Activated naive CD4-positive, alpha-beta T cell treated with anti-CD3 and anti-CD28 coated beads, Interleukin-2, amount 10 ng/mL, durations not matched to agents 7 days and 5 days (primary cell): ENCODE data around the gene LRPAP1.
"Not testable (repeated sequence)": the region's sequence is repeated elsewhere in the genome, so short reads cannot be mapped to it uniquely, and the experiment has no call there.

Experiments used
- CTCF ChIA-PET: fragments of 350-600 bp; sonication (Branson Sonifier 250); formaldehyde crosslinking; loops from one replicate; lab custom pipeline; 2021; ENCODE audit warnings: antibody characterized with exemption; lab: Charles Lee
- DNase-seq: peaks from one replicate; pipeline ENCODE4 v3.0.0-alpha.2; 2020
- H3K27ac Mint-ChIP-seq: one replicate; pipeline ENCODE4 v1.8.0; 2021; ENCODE audit warnings: mild to moderate bottlenecking, moderate library complexity, mixed read lengths
- H3K27me3 Mint-ChIP-seq: one replicate; pipeline ENCODE4 v1.8.0; 2021; ENCODE audit warnings: mild to moderate bottlenecking, mixed read lengths
- H3K36me3 Mint-ChIP-seq: one replicate; pipeline ENCODE4 v1.8.0; 2021; ENCODE audit warnings: mixed read lengths
- H3K4me1 Mint-ChIP-seq: one replicate; pipeline ENCODE4 v1.8.0; 2021; ENCODE audit warnings: mixed read lengths
- H3K4me3 Mint-ChIP-seq: one replicate; pipeline ENCODE4 v1.8.0; 2021; ENCODE audit warnings: mild to moderate bottlenecking, moderate library complexity, mixed read lengths
- H3K9me3 Mint-ChIP-seq: one replicate; pipeline ENCODE4 v1.8.0; 2021; ENCODE audit warnings: mixed read lengths

Gene LRPAP1

DNA sequence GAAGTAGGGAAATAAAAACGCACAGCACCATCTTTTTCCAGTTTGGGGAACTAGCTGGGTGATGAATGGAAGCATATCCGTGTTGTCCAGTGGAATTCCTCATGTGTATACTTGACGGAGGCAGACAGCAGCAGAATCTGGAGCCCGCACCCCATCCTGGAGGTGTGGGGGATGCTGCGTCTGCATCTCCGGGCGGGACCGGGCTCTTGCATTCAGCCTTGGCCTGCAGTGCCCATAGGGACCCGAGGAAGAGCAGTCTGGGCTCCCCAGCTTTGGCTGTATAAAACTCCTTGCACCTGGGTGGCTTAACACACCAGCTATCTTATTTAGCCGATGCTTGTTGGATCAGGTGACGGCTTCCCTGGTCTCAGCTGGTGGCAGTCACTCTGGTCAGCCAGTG is 39.7 kb upstream of the LRPAP1 start:
- Mint-ChIP-seq H3K4me3 (no peak overlapping the region), H3K36me3 (no peaks in the 10 kb centered on the region), H3K9me3 (no peaks in the 10 kb centered on the region), H3K27me3 (no peaks in the 10 kb centered on the region), H3K27ac (no peak overlapping the region), H3K4me1 (no peaks in the 10 kb centered on the region)
- CTCF ChIA-PET = no interaction called here
- no peak for DNase-seq

DNA sequence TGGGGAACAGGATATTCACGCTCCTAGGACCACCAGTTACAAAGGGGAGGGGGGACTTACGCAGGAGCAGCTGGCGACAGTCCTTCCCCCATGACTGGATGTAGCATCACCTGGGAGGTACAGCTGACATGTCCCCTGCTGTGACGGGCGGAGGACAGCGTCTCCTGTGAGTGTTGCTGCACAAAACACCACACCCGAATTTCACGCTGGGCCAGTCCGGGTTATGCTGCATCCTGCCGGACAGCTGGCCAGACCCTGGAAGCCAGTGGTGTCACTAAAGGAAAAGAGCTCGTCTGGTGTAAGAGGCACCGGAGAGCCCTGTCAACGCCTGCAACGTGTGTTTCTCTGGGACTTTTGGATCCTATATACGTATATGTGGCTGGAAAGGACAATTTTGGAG is 38.7 kb upstream of the LRPAP1 start:
- CTCF ChIA-PET, H3K9me3 Mint-ChIP-seq, H3K4me3 Mint-ChIP-seq, H3K27me3 Mint-ChIP-seq, H3K27ac Mint-ChIP-seq, DNase-seq, H3K36me3 Mint-ChIP-seq, H3K4me1 Mint-ChIP-seq: not testable (repeated sequence)

DNA sequence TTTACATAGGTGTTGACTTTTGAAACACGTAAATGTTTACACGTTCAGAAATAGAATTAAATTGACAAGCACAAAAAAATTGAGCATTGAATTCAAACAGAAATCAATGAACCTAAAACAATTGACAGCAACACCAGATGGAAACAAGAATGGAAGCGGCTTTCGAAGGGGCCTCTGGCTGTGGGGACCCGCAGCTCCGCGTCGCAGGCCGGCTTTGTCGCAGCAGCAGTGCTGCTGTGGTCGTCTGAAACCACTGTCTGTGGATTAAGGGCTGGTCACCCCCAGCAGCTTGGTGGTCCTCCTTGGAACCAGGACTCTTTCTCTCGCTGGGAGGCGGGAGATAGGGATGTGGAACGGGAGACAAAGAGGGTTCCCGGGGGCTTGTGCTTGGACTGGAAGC is 37.4 kb upstream of the LRPAP1 start:
- H3K4me1 Mint-ChIP-seq, H3K27me3 Mint-ChIP-seq, DNase-seq, H3K36me3 Mint-ChIP-seq, CTCF ChIA-PET, H3K4me3 Mint-ChIP-seq, H3K9me3 Mint-ChIP-seq, H3K27ac Mint-ChIP-seq: not testable (repeated sequence)

DNA sequence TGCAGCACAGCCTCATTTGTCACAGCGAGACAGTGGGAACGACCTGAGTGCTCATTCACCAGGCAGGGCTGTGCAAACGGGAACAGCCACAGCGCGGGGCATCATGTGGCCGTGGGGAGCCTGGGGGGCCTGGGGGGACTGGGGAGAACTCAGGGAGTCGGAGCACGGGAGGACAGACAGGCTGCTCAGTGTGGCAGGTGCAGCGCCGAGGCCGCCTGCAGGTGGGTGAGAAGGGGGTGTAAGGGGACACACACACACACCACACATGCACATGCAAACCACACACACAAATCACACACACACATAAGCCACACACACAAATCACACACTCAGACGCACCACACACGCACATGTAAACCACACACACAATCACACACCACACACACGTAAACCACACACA is 34.5 kb upstream of the LRPAP1 start:
- H3K4me1 Mint-ChIP-seq, H3K27me3 Mint-ChIP-seq, DNase-seq, CTCF ChIA-PET, H3K36me3 Mint-ChIP-seq, H3K27ac Mint-ChIP-seq, H3K4me3 Mint-ChIP-seq, H3K9me3 Mint-ChIP-seq: not testable (repeated sequence)

DNA sequence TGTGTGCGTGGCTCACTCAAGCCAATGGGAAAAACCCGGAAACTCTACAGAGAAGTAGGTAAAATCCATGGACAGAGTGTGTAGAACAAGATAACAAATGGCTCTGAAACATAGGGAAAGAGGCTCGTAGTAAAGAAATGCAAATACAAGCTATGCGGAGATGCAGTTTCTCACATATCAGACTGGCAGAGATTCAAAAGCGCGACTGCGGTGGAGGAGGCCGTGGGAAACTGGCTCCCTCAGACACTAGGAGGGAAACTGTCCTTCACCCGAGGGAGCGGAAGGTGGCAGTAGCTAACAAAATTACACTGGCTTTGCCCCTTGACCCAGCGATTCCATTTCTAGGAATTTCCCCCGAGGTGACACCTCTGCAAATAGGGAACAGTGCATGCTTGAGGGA is 34.1 kb upstream of the LRPAP1 start:
- H3K27ac Mint-ChIP-seq = not testable (repeated sequence)

DNA sequence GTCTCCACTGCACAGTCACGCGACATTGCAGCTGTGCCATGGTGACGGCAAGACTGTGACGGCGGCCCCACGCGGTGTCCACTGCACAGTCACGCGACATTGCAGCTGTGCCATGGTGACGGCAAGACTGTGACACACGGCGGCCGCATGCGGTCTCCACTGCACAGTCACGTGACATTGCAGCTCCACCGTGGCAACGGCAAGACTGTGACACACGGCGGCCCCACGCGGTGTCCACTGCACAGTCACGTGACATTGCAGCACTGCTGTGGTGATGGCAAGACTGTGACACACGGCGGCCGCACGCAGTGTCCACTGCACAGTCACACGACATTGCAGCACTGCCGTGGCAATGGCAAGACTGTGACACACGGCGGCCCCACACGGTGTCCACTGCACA is 32.7 kb upstream of the LRPAP1 start:
- CTCF ChIA-PET, H3K27me3 Mint-ChIP-seq, H3K9me3 Mint-ChIP-seq, H3K27ac Mint-ChIP-seq, H3K36me3 Mint-ChIP-seq, H3K4me1 Mint-ChIP-seq, DNase-seq, H3K4me3 Mint-ChIP-seq: not testable (repeated sequence)

More for the DNA sequence above, 34.1 kb upstream of the LRPAP1 start:
- CTCF ChIA-PET, H3K4me3 Mint-ChIP-seq, H3K27me3 Mint-ChIP-seq, H3K9me3 Mint-ChIP-seq, H3K4me1 Mint-ChIP-seq, DNase-seq, H3K36me3 Mint-ChIP-seq: not testable (repeated sequence)

DNA sequence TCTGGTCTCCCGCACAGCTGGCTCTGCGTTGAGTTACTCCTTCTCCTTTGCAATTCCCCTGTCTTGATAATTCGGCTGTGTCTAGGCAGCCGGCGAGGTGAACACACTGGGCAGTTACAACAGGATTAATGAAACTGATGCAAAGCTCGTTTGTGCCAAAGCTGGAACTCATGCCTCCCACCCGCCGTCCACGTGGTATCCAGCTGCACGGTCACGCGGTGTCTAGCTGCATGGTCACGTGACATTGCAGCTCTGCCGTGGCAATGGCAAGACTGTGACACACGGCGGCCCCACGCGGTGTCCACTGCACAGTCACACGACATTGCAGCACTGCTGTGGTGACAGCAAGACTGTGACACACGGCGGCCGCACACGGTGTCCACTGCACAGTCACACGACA is 31.2 kb upstream of the LRPAP1 start:
- CTCF ChIA-PET = no interaction called here
- Mint-ChIP-seq H3K36me3 (no peaks in the 10 kb centered on the region), H3K27me3 (peaks cover 3% of the 10 kb centered on the region), H3K9me3 (peaks cover 3% of the 10 kb centered on the region), H3K4me3 (no peak overlapping the region), H3K27ac (no peak overlapping the region), H3K4me1 (no peaks in the 10 kb centered on the region)
- DNase-seq = no peak

DNA sequence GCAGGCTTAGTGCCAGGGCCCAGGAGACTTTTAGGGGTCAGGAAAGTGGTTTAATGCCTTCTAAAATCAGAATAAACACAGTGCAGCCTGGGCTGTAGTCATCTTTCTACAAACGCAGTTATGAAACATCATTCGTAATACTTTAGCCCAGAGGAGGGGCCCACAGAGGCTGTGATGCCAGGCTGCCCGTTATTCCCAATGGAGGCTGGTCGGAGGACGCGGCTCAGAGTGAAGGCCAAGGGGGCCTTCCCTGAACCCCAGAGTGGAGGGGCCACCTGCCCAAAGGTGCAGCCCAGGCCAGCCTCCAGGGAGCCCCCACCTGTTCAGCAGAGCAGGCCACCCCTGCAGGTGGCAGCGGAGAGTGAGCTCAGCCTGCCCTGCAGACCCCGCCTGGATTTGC is 29.9 kb upstream of the LRPAP1 start:
- H3K27me3 Mint-ChIP-seq, H3K4me1 Mint-ChIP-seq, H3K36me3 Mint-ChIP-seq, H3K4me3 Mint-ChIP-seq, DNase-seq, H3K9me3 Mint-ChIP-seq, H3K27ac Mint-ChIP-seq, CTCF ChIA-PET: not testable (repeated sequence)

DNA sequence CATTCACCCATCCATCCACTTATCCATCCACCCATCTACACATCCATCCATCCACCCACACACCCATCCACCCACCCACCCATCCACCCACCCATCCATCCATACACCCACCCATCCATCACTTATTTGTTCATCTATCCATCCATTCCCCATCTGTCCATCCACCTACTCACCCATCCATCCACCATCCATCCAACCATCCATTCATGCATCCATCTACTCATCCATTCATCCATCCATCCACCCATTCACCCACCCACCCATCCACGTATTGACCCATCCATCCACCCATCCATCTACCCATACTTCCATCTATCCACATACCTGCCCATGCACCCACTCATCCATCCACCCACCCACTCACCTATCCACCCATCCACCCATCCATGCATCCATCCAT is 28.2 kb upstream of the LRPAP1 start:
- DNase-seq, H3K36me3 Mint-ChIP-seq, H3K27me3 Mint-ChIP-seq, H3K9me3 Mint-ChIP-seq, H3K4me3 Mint-ChIP-seq, H3K4me1 Mint-ChIP-seq, H3K27ac Mint-ChIP-seq, CTCF ChIA-PET: not testable (repeated sequence)

DNA sequence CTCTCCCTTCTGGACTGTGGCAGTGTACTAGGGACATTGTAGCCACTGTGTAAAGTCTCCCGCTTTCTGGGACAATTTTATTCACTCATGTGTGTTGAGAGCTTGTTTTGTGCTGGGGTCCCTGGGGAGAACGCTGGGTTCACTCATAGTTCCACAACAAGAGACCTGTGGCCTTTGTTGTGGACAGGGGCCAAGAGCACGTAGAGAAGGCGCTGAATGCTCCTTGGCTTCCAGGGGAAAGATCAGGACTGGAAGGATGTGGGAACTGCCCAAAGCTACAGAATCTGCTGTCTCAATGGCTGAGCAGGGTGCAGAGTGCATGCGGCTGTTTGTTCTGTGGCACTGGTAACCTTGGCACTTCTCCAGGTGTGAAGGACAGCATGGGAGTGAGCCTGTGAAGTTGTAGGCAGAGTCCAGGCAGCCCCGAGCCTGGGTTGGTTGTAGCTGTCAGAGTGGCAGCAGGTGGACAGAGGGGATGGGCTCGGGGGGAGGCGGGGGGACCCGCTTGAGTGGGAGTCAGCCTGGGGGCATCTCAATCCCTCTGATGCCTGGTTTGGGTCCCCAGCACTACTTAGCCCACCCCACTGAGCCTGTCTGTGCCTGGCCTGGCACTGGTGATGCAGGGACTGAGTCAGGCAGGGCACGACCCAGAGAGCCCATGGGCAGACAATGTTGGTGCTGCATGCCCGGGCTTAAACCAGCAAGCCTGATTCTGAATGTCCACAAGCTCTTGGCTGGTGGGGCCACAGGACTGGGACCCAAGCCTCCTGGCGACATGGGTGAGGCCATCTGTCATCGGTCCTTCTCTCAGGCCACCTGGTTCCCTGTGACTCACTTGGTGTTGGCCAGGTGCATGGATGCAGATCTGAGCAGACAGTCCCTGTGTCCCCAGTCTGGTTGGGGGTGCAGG is 27.4 kb upstream of the LRPAP1 start:
- H3K4me1 Mint-ChIP-seq, DNase-seq, H3K27me3 Mint-ChIP-seq, H3K9me3 Mint-ChIP-seq, CTCF ChIA-PET, H3K4me3 Mint-ChIP-seq, H3K36me3 Mint-ChIP-seq, H3K27ac Mint-ChIP-seq: not testable (repeated sequence)

DNA sequence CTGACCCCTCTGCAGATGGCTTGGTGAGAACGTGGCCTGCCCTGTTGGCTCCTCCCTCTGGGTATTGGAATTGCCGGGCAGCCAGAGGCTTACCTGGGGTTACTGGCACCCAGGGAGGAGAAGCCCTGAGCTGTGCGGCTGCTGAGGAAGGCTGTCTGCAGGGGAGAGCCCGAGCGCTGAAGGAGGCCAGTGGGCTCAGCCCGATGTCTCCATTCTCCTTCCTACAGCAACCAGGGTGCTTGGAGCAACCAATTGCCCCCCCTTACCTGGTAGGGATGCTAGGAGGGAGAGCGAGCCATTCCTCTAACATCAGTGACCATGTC is 26.3 kb upstream of the LRPAP1 start:
- H3K27ac Mint-ChIP-seq, H3K36me3 Mint-ChIP-seq, H3K9me3 Mint-ChIP-seq, DNase-seq, H3K4me3 Mint-ChIP-seq, H3K27me3 Mint-ChIP-seq, CTCF ChIA-PET: not testable (repeated sequence)
- peaks cover 11% of the 10 kb centered on the region for H3K4me1 Mint-ChIP-seq

DNA sequence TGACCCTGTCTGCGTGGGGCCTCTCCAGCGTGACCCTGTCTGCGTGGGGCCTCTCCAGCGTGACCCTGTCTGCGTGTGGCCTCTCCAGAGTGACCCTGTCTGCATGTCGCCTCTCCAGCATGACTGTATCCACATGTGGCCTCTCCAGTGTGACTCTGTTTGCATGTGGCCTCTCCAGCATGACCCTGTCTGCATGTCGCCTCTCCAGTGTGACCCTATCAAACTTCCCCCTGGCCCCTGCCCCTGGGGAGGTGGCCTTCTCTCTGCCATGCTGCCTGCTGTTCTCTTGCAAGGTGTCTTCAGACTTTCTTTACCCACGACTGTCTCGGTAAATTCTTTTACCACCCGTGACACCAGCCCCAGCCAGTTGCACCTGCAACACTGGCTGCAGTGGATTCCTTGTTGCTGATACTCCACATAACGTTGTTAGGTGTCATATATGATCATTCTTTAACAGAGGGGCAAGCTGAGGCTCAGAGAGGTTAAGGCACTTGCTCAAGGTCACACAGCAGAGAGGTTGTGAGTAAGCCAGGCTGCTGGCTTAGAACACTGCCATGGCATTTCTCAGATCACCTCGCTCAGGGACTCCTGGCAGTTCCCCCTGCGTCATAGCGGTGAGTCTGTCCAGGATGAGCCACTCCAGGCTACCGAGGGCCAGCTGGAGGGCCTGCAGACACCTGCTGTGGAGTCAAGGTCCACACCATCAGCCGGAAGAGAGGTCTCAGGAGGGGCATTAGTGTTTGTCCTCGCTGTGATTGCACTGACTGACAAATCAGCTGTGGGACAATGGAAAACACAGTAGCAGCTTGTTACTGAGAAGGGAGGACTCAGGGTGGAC is 25.7 kb upstream of the LRPAP1 start:
- H3K4me3 Mint-ChIP-seq, H3K27ac Mint-ChIP-seq, CTCF ChIA-PET: not testable (repeated sequence)

DNA sequence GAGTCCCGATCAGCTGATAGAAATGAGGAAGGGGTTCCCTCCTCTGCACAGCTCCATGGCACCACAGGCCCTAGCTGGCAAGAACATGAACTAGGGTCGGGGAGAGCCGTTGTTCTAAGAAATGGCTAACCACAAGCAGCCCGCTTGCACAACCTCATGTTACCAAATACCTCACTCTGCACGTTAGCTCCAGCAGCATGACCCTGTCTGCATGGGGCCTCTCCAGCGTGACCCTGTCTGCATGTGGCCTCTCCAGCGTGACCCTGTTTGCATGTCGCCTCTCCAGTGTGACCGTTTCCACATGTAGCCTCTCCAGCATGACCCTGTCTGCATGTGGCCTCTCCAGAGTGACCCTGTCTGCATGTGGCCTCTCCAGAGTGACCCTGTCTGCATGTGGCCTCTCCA is 24.9 kb upstream of the LRPAP1 start:
- H3K36me3 Mint-ChIP-seq, CTCF ChIA-PET, H3K27ac Mint-ChIP-seq, DNase-seq, H3K4me3 Mint-ChIP-seq, H3K27me3 Mint-ChIP-seq, H3K9me3 Mint-ChIP-seq: not testable (repeated sequence)
- H3K4me1 Mint-ChIP-seq = peaks cover 11% of the 10 kb centered on the region

More for the DNA sequence above, 25.7 kb upstream of the LRPAP1 start:
- DNase-seq, H3K36me3 Mint-ChIP-seq, H3K27me3 Mint-ChIP-seq, H3K9me3 Mint-ChIP-seq: not testable (repeated sequence)
- peaks cover 11% of the 10 kb centered on the region for H3K4me1 Mint-ChIP-seq

DNA sequence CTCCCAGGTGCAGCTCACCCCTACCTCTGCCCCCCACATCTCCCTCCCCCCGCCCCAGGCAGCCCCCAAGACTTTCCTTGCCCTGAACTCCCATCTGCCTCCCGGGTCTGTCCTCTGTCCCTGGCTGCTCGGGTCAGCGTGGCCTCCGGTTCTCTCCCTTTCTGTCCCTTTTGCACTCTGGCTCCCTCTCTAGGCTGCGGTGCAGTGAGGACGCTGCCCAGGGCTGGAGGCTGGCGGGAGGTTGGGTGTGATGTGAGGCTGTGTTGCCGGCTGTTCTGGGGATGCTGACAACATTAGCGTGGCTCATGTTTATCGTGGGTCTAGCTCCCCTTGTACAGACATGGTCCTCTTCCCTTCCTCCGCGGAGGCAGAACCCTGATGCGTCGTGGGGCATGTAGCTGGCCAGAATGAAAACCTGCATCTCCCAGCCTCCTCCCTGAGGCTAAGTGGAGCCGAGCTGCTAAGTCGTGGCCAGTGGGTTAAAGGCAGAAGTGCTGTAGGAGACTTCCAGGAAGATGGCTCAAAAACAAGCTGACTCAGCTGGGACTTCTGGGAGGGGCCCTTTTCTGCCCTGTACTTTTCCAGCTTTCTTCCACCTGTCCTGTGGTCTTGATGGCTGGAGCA is 24.1 kb upstream of the LRPAP1 start:
- H3K9me3 Mint-ChIP-seq, H3K4me3 Mint-ChIP-seq, H3K36me3 Mint-ChIP-seq, DNase-seq, H3K27me3 Mint-ChIP-seq, H3K27ac Mint-ChIP-seq, CTCF ChIA-PET: not testable (repeated sequence)
- H3K4me1 Mint-ChIP-seq = peaks cover 11% of the 10 kb centered on the region
